Erythroblast (primary cell): ENCODE data around the gene CX3CL1.

Experiments used
- GATA1 ChIP-seq: IDR thresholded peaks from 2 replicates; pipeline ENCODE4 v1.6.1; 2011; ENCODE audit warnings: low read depth, mild to moderate bottlenecking, control low read depth, low read length, moderate library complexity
- POLR2A ChIP-seq: IDR thresholded peaks from 2 replicates; pipeline ENCODE4 v1.6.1; 2011; ENCODE audit warnings: mild to moderate bottlenecking, low read length

DNA sequence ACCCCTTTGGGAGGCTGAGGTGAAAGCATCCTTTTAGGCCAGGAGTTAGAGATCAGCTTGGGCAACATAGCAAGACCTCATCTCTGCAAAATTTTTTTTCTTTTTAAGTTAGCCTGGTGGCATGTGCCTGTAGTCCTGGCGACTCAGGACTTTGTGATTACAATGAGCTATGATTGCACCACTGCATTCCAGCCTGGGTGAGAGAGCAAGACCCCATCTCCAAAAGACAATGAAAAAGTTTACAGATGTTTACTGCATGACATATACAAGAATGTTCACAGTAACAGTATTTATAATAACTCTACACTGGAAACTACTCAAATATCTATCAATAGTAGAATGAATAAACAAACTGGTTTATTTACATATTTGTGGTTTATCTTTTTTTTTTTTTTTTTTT is 46.8 kb upstream of the CX3CL1 start:
- TF ChIP-seq POLR2A (no peak), GATA1 (no peak)
